Upper lobe of right lung (tissue), 1 donor: ENCODE results near the gene ZGPAT. TPM values are rescaled to one million over a fixed set of nuclear protein-coding genes. Genes with fewer than 3 reads are reported as not detected.

Experiments
- ATAC-seq: fragments of 200-7000 bp; cut with Tn5 transposase; one replicate; pipeline ENCODE4 v1.9.1; 2020; ENCODE audit warnings: mild to moderate bottlenecking, moderate library complexity
- DNase-seq: peaks from one replicate; pipeline ENCODE4 v3.0.0-alpha.2; 2020
- H3K27ac ChIP-seq: fragments of 200-600 bp; one replicate; pipeline ENCODE4 v1.8.0; 2022
- H3K27me3 ChIP-seq: fragments of 200-600 bp; one replicate; pipeline ENCODE4 v1.8.0; 2022; ENCODE audit warnings: mild to moderate bottlenecking
- H3K36me3 ChIP-seq: fragments of 200-600 bp; one replicate; pipeline ENCODE4 v1.8.0; 2022
- H3K4me1 ChIP-seq: fragments of 200-600 bp; one replicate; pipeline ENCODE4 v1.8.0; 2022
- H3K4me3 ChIP-seq: fragments of 200-600 bp; one replicate; pipeline ENCODE4 v1.8.0; 2022; ENCODE audit warnings: mild to moderate bottlenecking
- H3K9me3 ChIP-seq: fragments of 200-600 bp; one replicate; pipeline ENCODE4 v1.8.0; 2022
- CTCF ChIP-seq: fragments of 200-600 bp; IDR thresholded peaks from one replicate; pipeline ENCODE4 v1.8.0; 2022; ENCODE audit warnings: antibody characterized with exemption
- intact Hi-C: fragments of 100-400 bp; cut with DNase I; formaldehyde crosslinking; loops from one replicate; pipeline ENCODE4 v1.11.0; 2022
- total RNA-seq: library from RNA; stranded (reverse); fragmentation: NEBNext Ultra II Directional; extraction: Animal tissue kit (Norgen Biotek cat#: 25700); gene quantifications from one replicate; pipeline ENCODE4 v1.2.1, GENCODE V29; 2021
- donor health status: DM: no; HTN: yes; CAD: no; lungs with severe emphysema.

ZGPAT gene
- total RNA-seq, 1 donor from 2014 or later: 27.6 TPM

DNA sequence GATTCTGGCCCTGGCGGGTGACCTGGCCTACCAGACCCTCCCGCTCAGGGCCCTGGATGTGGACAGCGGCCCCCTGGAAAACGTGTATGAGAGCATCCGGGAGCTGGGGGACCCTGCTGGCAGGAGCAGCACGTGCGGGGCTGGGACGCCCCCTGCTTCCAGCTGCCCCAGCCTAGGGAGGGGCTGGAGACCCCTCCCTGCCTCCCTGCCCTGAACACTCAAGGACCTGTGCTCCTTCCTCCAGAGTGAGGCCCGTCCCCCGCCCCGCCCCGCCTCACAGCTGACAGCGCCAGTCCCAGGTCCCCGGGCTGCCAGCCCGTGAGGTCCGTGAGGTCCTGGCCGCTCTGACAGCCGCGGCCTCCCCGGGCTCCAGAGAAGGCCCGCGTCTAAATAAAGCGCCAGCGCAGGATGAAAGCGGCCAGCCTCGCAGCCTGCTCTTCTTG is 30.9 kb downstream of the ZGPAT start:
- H3K9me3 ChIP-seq: no peaks in the 10 kb centered on the region
- intact Hi-C loops: no loop called here
- DNase-seq: peak; percentile 89
- peak overlapping the region; percentile 61 for H3K4me3 ChIP-seq
- H3K27ac ChIP-seq: peak overlapping the region; percentile 77
- H3K36me3 ChIP-seq: peaks cover 46% of the 10 kb centered on the region
- H3K27me3 ChIP-seq: no peaks in the 10 kb centered on the region
- H3K4me1 ChIP-seq: peaks cover 30% of the 10 kb centered on the region
- ATAC-seq: peak; percentile 37
- TF ChIP-seq CTCF: no peak

- TF ChIP-seq CTCF: no peak
- H3K27ac ChIP-seq: peak within 1 kb of the TSS; percentile 86
- peak; percentile 81 for ATAC-seq
- no peaks in the 10 kb centered on the region for H3K27me3 ChIP-seq
- H3K4me3 ChIP-seq: peak within 1 kb of the TSS; percentile 63
- H3K36me3 ChIP-seq: peaks cover 43% of the 10 kb centered on the region
- H3K4me1 ChIP-seq: peaks cover 30% of the 10 kb centered on the region
- no peaks in the 10 kb centered on the region for H3K9me3 ChIP-seq
- DNase-seq: peak; percentile 92
- intact Hi-C loops: no loop called here
Measured at GRCh38 chr20:63739130-63740069, 31.6 kb downstream of the ZGPAT start, which contains the start of gene SLC2A4RG. TSS of gene SLC2A4RG (plus strand) at chr20:63739776. CDS start at chr20:63739913, 137 bp downstream.

DNA sequence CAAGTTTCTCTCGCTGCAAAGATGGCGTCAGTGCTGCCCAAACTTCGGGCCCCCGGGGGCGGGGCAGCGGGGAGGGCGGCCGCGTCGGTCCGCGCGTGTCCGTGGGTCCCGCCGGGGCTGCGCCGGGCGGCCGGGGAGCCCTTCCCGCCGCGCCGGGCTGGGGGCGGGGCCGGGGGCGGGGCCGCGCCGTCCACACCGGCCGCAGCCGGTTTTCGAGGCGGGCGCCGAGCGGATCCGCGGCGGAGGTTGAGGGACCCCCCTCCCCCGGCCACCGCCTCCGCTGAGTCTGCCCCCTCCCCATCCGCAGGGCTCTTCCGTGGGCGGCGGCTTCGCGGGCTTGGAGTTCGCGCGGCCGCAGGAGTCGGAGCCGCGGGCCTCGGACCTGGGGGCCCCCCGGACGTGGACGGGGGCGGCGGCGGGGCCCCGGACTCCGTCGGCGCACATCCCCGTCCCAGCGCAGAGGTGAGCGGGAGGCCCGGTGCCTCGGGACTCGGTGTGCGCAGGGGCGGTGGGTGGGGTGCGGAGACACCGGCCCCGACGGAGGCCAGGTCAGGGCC is 32.3 kb downstream of the ZGPAT start:
- Histone ChIP-seq H3K27ac (peak overlapping the region; percentile 86), H3K27me3 (no peaks in the 10 kb centered on the region), H3K36me3 (peaks cover 36% of the 10 kb centered on the region), H3K9me3 (no peaks in the 10 kb centered on the region), H3K4me3 (peak overlapping the region; percentile 63), H3K4me1 (peaks cover 30% of the 10 kb centered on the region)
- intact Hi-C loops: no loop called here
- peak; percentile 32 for ATAC-seq
- no peak for TF ChIP-seq CTCF
- DNase-seq: peak; percentile 82

GRCh38 chr20:63740627-63741353 is 33.0 kb downstream of the ZGPAT start:
- H3K27me3 ChIP-seq: no peaks in the 10 kb centered on the region
- H3K9me3 ChIP-seq: no peaks in the 10 kb centered on the region
- peaks cover 30% of the 10 kb centered on the region for H3K36me3 ChIP-seq
- peak overlapping the region; percentile 63 for H3K4me3 ChIP-seq
- peak overlapping the region; percentile 86 for H3K27ac ChIP-seq
- H3K4me1 ChIP-seq: peaks cover 30% of the 10 kb centered on the region
- intact Hi-C loops: no loop called here
- DNase-seq (peak; percentile 95), ATAC-seq (peak; percentile 75)
- TF ChIP-seq CTCF: no peak

DNA sequence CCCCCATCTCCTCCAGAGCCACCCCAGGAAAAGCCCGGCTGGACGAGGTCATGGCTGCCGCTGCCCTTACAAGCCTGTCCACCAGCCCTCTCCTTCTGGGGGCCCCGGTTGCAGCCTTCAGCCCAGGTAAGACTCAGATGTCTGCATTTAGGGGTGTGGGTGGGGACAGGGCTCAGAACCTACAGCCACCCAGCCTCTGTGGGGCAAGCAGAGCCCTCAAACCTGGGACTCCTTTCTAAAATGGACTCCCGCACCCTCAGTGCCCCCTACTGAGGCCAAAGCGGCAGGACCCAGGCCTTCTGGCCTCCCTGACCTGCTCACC is 33.5 kb downstream of the ZGPAT start:
- ATAC-seq (no peak), DNase-seq (no peak)
- Histone ChIP-seq H3K36me3 (peaks cover 26% of the 10 kb centered on the region), H3K4me1 (peaks cover 30% of the 10 kb centered on the region), H3K4me3 (peak overlapping the region; percentile 63), H3K27ac (peak overlapping the region; percentile 86), H3K9me3 (no peaks in the 10 kb centered on the region), H3K27me3 (no peaks in the 10 kb centered on the region)
- TF ChIP-seq CTCF: no peak
- intact Hi-C loops: no loop called here
